HG03095 (cell line): Measurements from ENCODE around the gene DYNC1I1.

Source experiments
- ATAC-seq: cut with Tn5 transposase; IDR thresholded peaks from one replicate; pipeline ENCODE4 v1.9.1; 2021; ENCODE audit warnings: moderate library complexity; ENCODE audit not compliant: unreplicated experiment

DYNC1I1 gene

GRCh38 chr7:96014617-96015016 is 242.3 kb downstream of the DYNC1I1 start:
- no peak for ATAC-seq

- no peak for ATAC-seq
Measured at GRCh38 chr7:96016056-96016586, 243.8 kb downstream of the DYNC1I1 start.

GRCh38 chr7:96016735-96017134 is 244.4 kb downstream of the DYNC1I1 start:
- no peak for ATAC-seq

GRCh38 chr7:96017877-96018276 is 245.5 kb downstream of the DYNC1I1 start:
- no peak for ATAC-seq

GRCh38 chr7:96021568-96021967 is 249.2 kb downstream of the DYNC1I1 start:
- ATAC-seq: no peak

GRCh38 chr7:96023387-96023786 is 251.0 kb downstream of the DYNC1I1 start:
- no peak for ATAC-seq

- ATAC-seq: no peak
Measured at GRCh38 chr7:96026010-96026409, 253.7 kb downstream of the DYNC1I1 start.

- ATAC-seq: no peak
Measured at GRCh38 chr7:96026611-96027010, 254.3 kb downstream of the DYNC1I1 start.

GRCh38 chr7:96028729-96029128 is 256.4 kb downstream of the DYNC1I1 start:
- no peak for ATAC-seq

- ATAC-seq: no peak
Measured at GRCh38 chr7:96033009-96033598, 260.8 kb downstream of the DYNC1I1 start.

GRCh38 chr7:96034940-96035727 is 262.8 kb downstream of the DYNC1I1 start:
- ATAC-seq: no peak

GRCh38 chr7:96040250-96040772 is 268.0 kb downstream of the DYNC1I1 start:
- no peak for ATAC-seq

GRCh38 chr7:96041171-96041570 is 268.8 kb downstream of the DYNC1I1 start:
- ATAC-seq: no peak

- no peak for ATAC-seq
Measured at GRCh38 chr7:96045181-96045580, 272.8 kb downstream of the DYNC1I1 start.

- ATAC-seq: no peak
Measured at GRCh38 chr7:96045919-96046318, 273.6 kb downstream of the DYNC1I1 start.

GRCh38 chr7:96052289-96052688 is 279.9 kb downstream of the DYNC1I1 start:
- ATAC-seq: no peak

- no peak for ATAC-seq
Measured at GRCh38 chr7:96052860-96053470, 280.6 kb downstream of the DYNC1I1 start.

- no peak for ATAC-seq
Measured at GRCh38 chr7:96055717-96056116, 283.4 kb downstream of the DYNC1I1 start.

- ATAC-seq: no peak
Measured at GRCh38 chr7:96059075-96059474, 286.7 kb downstream of the DYNC1I1 start.

GRCh38 chr7:96061009-96061408 is 288.7 kb downstream of the DYNC1I1 start:
- ATAC-seq: no peak

GRCh38 chr7:96061844-96062243 is 289.5 kb downstream of the DYNC1I1 start:
- no peak for ATAC-seq

GRCh38 chr7:96067321-96067720 is 295.0 kb downstream of the DYNC1I1 start:
- no peak for ATAC-seq
